Kidney (tissue), 14 donors: Measurements from ENCODE around the gene TGM3. TPM values are rescaled to one million over a fixed set of nuclear protein-coding genes. Genes with fewer than 3 reads are reported as not detected.

Source experiments
- DNase-seq, 5 donors: peaks; one replicate each; pipeline ENCODE4 v3.0.0-alpha.2; 2013 to 2020
- FAIRE-seq: peaks from 2 replicates; lab custom pipeline; 2012; peaks lifted over from hg19 to GRCh38; lab: Jason Lieb, UNC
- H3K27ac ChIP-seq, 2 donors: one replicate each; pipeline ENCODE4 v1.7.0; 2013; ENCODE audit warnings: low read depth in 2 of 2, low read length in 2 of 2, inconsistent platforms in 1 of 2
- H3K27me3 ChIP-seq: one replicate; pipeline ENCODE4 v1.7.1; 2013; ENCODE audit warnings: low read length, inconsistent platforms; ENCODE audit not compliant: control insufficient read depth, insufficient read depth
- H3K36me3 ChIP-seq, 3 donors: one replicate each; pipeline versions ENCODE4 v1.7.0 to v1.7.1; 2013; ENCODE audit warnings: low read length in 3 of 3, control low read depth in 1 of 3, inconsistent platforms in 1 of 3; ENCODE audit not compliant: insufficient read depth in 3 of 3, control insufficient read depth in 2 of 3
- H3K4me1 ChIP-seq, 3 donors: one replicate each; pipeline versions ENCODE4 v1.7.0 to v1.7.1; 2013; ENCODE audit warnings: low read length in 3 of 3, inconsistent platforms in 1 of 3, low read depth in 1 of 3; ENCODE audit not compliant: control insufficient read depth in 2 of 3, insufficient read depth in 2 of 3
- H3K4me3 ChIP-seq, 3 donors: one replicate each; pipeline versions ENCODE4 v1.7.0 to v1.8.1; 2013; ENCODE audit warnings: low read length in 3 of 3, control low read depth in 1 of 3, inconsistent platforms in 1 of 3
- H3K9ac ChIP-seq, 3 donors: one replicate each; pipeline versions ENCODE4 v1.7.0 to v1.7.1; 2013; ENCODE audit warnings: low read length in 3 of 3, control low read depth in 1 of 3, inconsistent platforms in 1 of 3
- H3K9me3 ChIP-seq, 3 donors: one replicate each; pipeline versions ENCODE4 v1.7.0 to v1.7.1; 2013; ENCODE audit warnings: low read length in 3 of 3, control low read depth in 1 of 3, inconsistent platforms in 1 of 3; ENCODE audit not compliant: control insufficient read depth in 2 of 3, insufficient read depth in 1 of 3
- CTCF ChIP-seq: IDR thresholded peaks from 3 replicates; pipeline ENCODE4 v1.5.1; 2012; ENCODE audit warnings: mild to moderate bottlenecking, moderate library complexity, borderline replicate concordance; ENCODE audit not compliant: insufficient read depth; ENCODE audit errors: extremely low read depth
- intact Hi-C: fragments of 100-400 bp; cut with DNase I; formaldehyde crosslinking; loops from one replicate; pipeline ENCODE4 v1.11.1; 2022
- polyA plus RNA-seq: library from polyadenylated mRNA; stranded (reverse); fragments of 350-450 nt; fragmentation: Illumina TruSeq; extraction: RNeasy Lipid Tissue Mini Kit (QIAGEN cat#74804); gene quantifications from one replicate; pipeline ENCODE4 v1.2.3, GENCODE V29; 2014; ENCODE audit warnings: low read depth, low replicate concordance; ENCODE audit not compliant: insufficient read depth
- total RNA-seq: library from RNA; stranded (reverse); fragmentation: NEBNext Ultra II Directional; extraction: Animal tissue kit (Norgen Biotek cat#: 25700); gene quantifications from one replicate; pipeline ENCODE4 v1.2.1, GENCODE V29; 2021
- donor health status: control.
- donor health status: control.
- donor health status: control.
- donor health status: control.
- donor health status: control.
- donor health status: DM: yes; HTN: yes; CAD: no.
- donor health status: Normal renal cell carcinoma (clear cell type).

The TGM3 gene
- total and polyA plus RNA-seq, 2 donors from 2014 or later: 0.13 TPM; not detected in 1

DNA sequence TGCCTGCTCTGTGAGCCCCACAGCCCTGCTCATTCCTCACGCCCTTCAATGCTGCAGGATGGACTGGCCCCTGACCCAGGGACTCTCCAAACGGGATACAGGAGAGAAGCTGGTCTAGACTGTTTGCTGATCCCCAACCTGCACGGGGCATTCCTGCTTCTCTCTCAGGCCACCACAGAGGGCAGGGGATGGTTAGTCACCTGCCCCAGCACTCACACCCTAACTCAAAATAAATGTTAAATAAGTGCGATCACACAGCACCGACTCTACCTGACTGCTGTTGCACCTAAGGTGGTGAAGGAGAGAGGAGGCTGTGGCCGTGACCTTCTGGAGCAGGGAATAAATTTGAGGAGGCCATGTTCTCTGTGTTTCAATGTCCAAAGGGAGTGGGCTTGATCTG, 45.0 kb downstream of the TGM3 start:
- H3K36me3 ChIP-seq: no peaks in the 10 kb centered on the region
- TF ChIP-seq CTCF: no peak
- no peaks in the 10 kb centered on the region for H3K4me1 ChIP-seq
- H3K27me3 ChIP-seq: no peaks in the 10 kb centered on the region
- no peak overlapping the region for H3K9ac ChIP-seq
- intact Hi-C loops: no loop called here
- no peaks in the 10 kb centered on the region for H3K9me3 ChIP-seq
- no peak overlapping the region for H3K4me3 ChIP-seq
- FAIRE-seq (no peak), DNase-seq (no peak)
- H3K27ac ChIP-seq: no peak overlapping the region

GRCh38 chr20:2341336-2341735, 45.5 kb downstream of the TGM3 start:
- intact Hi-C loops: no loop called here
- Histone ChIP-seq H3K4me3 (no peak overlapping the region), H3K9ac (no peak overlapping the region), H3K27ac (no peak overlapping the region), H3K9me3 (no peaks in the 10 kb centered on the region), H3K27me3 (no peaks in the 10 kb centered on the region), H3K36me3 (no peaks in the 10 kb centered on the region), H3K4me1 (no peaks in the 10 kb centered on the region)
- TF ChIP-seq CTCF: no peak
- no peak for FAIRE-seq
- no peak for DNase-seq

GRCh38 chr20:2342243-2342642, 46.4 kb downstream of the TGM3 start:
- Histone ChIP-seq H3K9me3 (no peaks in the 10 kb centered on the region), H3K4me3 (no peak overlapping the region), H3K27ac (no peak overlapping the region), H3K36me3 (no peaks in the 10 kb centered on the region), H3K4me1 (no peaks in the 10 kb centered on the region), H3K27me3 (no peaks in the 10 kb centered on the region), H3K9ac (no peak overlapping the region)
- no peak for TF ChIP-seq CTCF
- intact Hi-C loops: no loop called here
- no peak for DNase-seq
- no peak for FAIRE-seq

DNA sequence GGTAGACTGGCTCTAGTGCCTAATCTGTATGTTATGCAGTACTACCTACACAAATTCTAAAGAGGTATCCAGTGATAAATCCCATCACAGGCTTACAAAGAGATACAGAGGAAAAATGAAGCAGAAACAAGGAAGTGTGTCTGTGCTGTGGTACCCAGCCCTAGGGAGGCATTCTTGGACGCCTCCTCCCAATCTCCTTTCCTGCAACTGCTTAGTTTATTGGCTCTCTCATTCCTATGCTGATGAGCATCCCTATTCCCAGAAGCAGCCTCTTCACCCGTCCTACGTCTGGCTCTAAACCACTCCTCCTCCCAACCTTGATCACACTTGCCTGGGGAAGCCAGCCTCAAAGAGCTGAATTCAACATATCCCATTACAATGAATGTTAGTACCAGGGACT, 50.4 kb downstream of the TGM3 start:
- Histone ChIP-seq H3K36me3 (no peaks in the 10 kb centered on the region), H3K27ac (no peak overlapping the region), H3K9me3 (no peaks in the 10 kb centered on the region), H3K27me3 (no peaks in the 10 kb centered on the region), H3K4me3 (no peak overlapping the region), H3K9ac (no peak overlapping the region), H3K4me1 (no peaks in the 10 kb centered on the region)
- DNase-seq (no peak), FAIRE-seq (no peak)
- intact Hi-C loops: no loop called here
- no peak for TF ChIP-seq CTCF
